HepG2 (cell line): Measurements from ENCODE around the gene SMAD2. TPM values are rescaled to one million over a fixed set of nuclear protein-coding genes. Genes with fewer than 3 reads are reported as not detected.
A peak's percentile ranks its signal among the peaks of the same experiment; 100 is the strongest.

Source experiments
- BATF2 ChIP-seq: sonication (generic); formaldehyde crosslinking; IDR thresholded peaks from 2 replicates; pipeline ENCODE4 v1.8.0; 2022; ENCODE audit warnings: mild to moderate bottlenecking, missing genetic modification reagents, moderate library complexity
- CEBPG ChIP-seq: IDR thresholded peaks from 2 replicates; pipeline ENCODE4 v1.6.1; 2016
- CENPX ChIP-seq: sonication (generic); formaldehyde crosslinking; IDR thresholded peaks from 2 replicates; pipeline ENCODE4 v1.9.0; 2021; ENCODE audit warnings: mild to moderate bottlenecking, missing genetic modification reagents, moderate library complexity
- GABPB1 ChIP-seq: IDR thresholded peaks from 2 replicates; pipeline ENCODE4 v1.6.1; 2016; ENCODE audit warnings: mild to moderate bottlenecking, missing genetic modification reagents, moderate library complexity, missing compliant biosample characterization
- GLI4 ChIP-seq: sonication (generic); formaldehyde crosslinking; IDR thresholded peaks from 2 replicates; pipeline ENCODE4 v1.5.1; 2020; ENCODE audit warnings: missing genetic modification reagents, mild to moderate bottlenecking, moderate library complexity, borderline replicate concordance
- KLF16 ChIP-seq, 2 experiments: sonication (generic) in 1 of 2; formaldehyde crosslinking in 1 of 2; IDR thresholded peaks; 2 replicates each; pipeline versions ENCODE4 v1.6.1 to v1.8.0; 2016 to 2023; ENCODE audit warnings: missing genetic modification reagents in 2 of 2, missing compliant biosample characterization in 1 of 2
- NFE2L2 ChIP-seq: fragments of 150-350 bp; IDR thresholded peaks from 2 replicates; pipeline ENCODE4 v1.6.1; 2014; ENCODE audit warnings: low read length
- NFRKB ChIP-seq: fragments of 450-650 bp; IDR thresholded peaks from 2 replicates; pipeline ENCODE4 v1.6.1; 2017
- TBL1XR1 ChIP-seq: fragments of 150-350 bp; IDR thresholded peaks from 2 replicates; pipeline ENCODE4 v1.6.1; 2014; ENCODE audit warnings: borderline replicate concordance, low read length; ENCODE audit not compliant: partially characterized antibody
- ZBTB39 ChIP-seq: sonication (generic); formaldehyde crosslinking; IDR thresholded peaks from 2 replicates; pipeline ENCODE4 v1.5.0; 2020; ENCODE audit warnings: missing genetic modification reagents
- ZFYVE20 ChIP-seq: sonication (generic); formaldehyde crosslinking; IDR thresholded peaks from 2 replicates; pipeline ENCODE4 v1.8.0; 2023; ENCODE audit warnings: low read depth, mild to moderate bottlenecking, moderate library complexity, missing genetic modification reagents, borderline replicate concordance
- ZNF564 ChIP-seq: sonication (generic); formaldehyde crosslinking; IDR thresholded peaks from 2 replicates; pipeline ENCODE4 v1.8.1; 2023; ENCODE audit warnings: mild to moderate bottlenecking, missing genetic modification reagents
- ZNF572 ChIP-seq: sonication (generic); formaldehyde crosslinking; IDR thresholded peaks from 2 replicates; pipeline ENCODE4 v1.5.1; 2020; ENCODE audit warnings: mild to moderate bottlenecking, missing genetic modification reagents
- polyA plus RNA-seq, 8 experiments: library from polyadenylated mRNA; depleted of rRNA in 3 of 8; stranded (reverse) in 7 of 8; unstranded in 1 of 8; fragments of >200 nt; fragmentation: Illumina TruSeq in 4 of 8; extraction: Trizol in 4 of 8; gene quantifications; 2 replicates each; pipeline versions ENCODE4 v1.2.1 to v1.2.3, GENCODE V29; 2011 to 2016; ENCODE audit warnings: low read depth in 4 of 8, missing spikeins in 1 of 8, mixed read lengths in 1 of 8; ENCODE audit not compliant: insufficient read depth in 1 of 8
- total RNA-seq, 5 experiments: library from RNA; depleted of rRNA; stranded (reverse); fragments of >200 nt; fragmentation: Illumina TruSeq; extraction: Trizol; gene quantifications; 2 replicates each; pipeline ENCODE4 v1.2.3, GENCODE V29; 2016; ENCODE audit warnings: low read depth in 1 of 5
- TF ChIP-seq, protein P1 (sequence below): sonication (generic); formaldehyde crosslinking; IDR thresholded peaks from 2 replicates; pipeline ENCODE4 v1.8.1; 2023; ENCODE audit warnings: missing genetic modification reagents, inconsistent platforms, borderline replicate concordance
- TF ChIP-seq, protein P2 (sequence below): sonication (generic); formaldehyde crosslinking; conservative IDR thresholded peaks from 2 replicates; pipeline ENCODE4 v1.4.0; 2020; ENCODE audit warnings: mild to moderate bottlenecking, missing genetic modification reagents, moderate library complexity
- TF ChIP-seq, protein P3 (sequence below): sonication (generic); formaldehyde crosslinking; IDR thresholded peaks from 2 replicates; pipeline ENCODE4 v1.8.1; 2022; ENCODE audit warnings: low read depth, mild to moderate bottlenecking, missing genetic modification reagents

Gene SMAD2
- total and polyA plus RNA-seq, 2 of the 13 experiments (the other 11 are each of a cell fraction or from before 2014, with no cell fraction given) = 40.2 to 96.2 TPM

DNA sequence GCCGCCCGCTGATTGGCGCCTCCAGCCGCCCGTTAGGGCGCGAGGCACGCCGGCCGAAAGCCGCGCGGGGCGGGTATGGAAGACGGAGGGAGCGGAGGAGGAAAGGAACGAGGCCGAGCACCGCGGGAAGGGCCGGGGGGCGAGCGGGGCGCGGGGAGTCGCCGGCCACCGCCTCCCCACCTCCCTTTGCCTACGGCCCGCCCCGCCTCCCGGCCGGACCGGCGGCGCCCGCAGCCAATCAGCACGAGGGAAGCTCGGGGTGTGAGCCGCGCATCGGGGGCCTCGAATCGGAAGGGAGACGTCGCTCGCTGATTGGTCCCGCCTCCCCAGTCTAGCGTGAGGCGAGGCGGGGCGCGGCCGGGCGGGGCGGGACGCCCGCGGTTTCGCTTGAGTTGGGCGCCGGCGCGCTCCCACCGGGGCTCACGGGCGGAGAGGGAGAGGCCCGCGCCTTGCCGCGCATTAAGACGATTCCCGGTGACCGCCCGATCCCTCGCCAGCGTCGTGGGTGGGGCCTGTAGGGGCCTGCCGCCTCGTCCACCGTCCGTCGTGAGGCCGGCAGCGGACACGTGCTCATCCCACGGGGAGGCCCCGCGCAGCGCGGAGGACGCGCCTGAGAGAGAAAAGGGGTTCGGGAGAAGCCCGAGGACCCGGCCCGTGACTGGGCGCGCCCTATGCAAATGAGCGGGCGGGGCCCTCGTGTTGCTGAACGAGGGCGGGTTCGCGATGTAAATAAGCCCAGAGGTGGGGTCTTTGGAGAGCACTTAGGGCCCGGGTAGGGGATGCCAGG is 665 bp upstream of the SMAD2 start (continued):
- TF ChIP-seq NFRKB (no peak), TBL1XR1 (no peak), GLI4 (peak; percentile 94), NFE2L2 (no peak), ZBTB39 (CRISPR knock-in tag) (no peak), CENPX (CRISPR knock-in tag) (no peak), ZFYVE20 (CRISPR knock-in tag) (peak; percentile 76; the same call in 1 of the 2 replicates), ZNF572 (CRISPR knock-in tag) (no peak), CEBPG (CRISPR knock-in tag) (no peak), BATF2 (CRISPR knock-in tag) (peak; percentile 94; the same call in 1 of the 2 replicates), GABPB1 (CRISPR knock-in tag) (peak; percentile 77), ZNF564 (CRISPR knock-in tag) (peak; percentile 88), KLF16 (CRISPR knock-in tag; IDR thresholded peaks at IDR 0.05) (peak; percentile 31 to 60; a peak in 1 of 4 replicates)
- TF ChIP-seq, protein P1, sequence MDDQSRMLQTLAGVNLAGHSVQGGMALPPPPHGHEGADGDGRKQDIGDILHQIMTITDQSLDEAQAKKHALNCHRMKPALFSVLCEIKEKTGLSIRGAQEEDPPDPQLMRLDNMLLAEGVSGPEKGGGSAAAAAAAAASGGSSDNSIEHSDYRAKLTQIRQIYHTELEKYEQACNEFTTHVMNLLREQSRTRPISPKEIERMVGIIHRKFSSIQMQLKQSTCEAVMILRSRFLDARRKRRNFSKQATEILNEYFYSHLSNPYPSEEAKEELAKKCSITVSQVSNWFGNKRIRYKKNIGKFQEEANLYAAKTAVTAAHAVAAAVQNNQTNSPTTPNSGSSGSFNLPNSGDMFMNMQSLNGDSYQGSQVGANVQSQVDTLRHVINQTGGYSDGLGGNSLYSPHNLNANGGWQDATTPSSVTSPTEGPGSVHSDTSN (CRISPR knock-in tag) = peak; percentile 14; the same call in 1 of the 2 replicates
- TF ChIP-seq, protein P2, sequence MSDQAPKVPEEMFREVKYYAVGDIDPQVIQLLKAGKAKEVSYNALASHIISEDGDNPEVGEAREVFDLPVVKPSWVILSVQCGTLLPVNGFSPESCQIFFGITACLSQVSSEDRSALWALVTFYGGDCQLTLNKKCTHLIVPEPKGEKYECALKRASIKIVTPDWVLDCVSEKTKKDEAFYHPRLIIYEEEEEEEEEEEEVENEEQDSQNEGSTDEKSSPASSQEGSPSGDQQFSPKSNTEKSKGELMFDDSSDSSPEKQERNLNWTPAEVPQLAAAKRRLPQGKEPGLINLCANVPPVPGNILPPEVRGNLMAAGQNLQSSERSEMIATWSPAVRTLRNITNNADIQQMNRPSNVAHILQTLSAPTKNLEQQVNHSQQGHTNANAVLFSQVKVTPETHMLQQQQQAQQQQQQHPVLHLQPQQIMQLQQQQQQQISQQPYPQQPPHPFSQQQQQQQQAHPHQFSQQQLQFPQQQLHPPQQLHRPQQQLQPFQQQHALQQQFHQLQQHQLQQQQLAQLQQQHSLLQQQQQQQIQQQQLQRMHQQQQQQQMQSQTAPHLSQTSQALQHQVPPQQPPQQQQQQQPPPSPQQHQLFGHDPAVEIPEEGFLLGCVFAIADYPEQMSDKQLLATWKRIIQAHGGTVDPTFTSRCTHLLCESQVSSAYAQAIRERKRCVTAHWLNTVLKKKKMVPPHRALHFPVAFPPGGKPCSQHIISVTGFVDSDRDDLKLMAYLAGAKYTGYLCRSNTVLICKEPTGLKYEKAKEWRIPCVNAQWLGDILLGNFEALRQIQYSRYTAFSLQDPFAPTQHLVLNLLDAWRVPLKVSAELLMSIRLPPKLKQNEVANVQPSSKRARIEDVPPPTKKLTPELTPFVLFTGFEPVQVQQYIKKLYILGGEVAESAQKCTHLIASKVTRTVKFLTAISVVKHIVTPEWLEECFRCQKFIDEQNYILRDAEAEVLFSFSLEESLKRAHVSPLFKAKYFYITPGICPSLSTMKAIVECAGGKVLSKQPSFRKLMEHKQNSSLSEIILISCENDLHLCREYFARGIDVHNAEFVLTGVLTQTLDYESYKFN (CRISPR knock-in tag) = 0 out of 2 replicates have a peak, but pooled peaks have one; percentile 34
- TF ChIP-seq, protein P3, sequence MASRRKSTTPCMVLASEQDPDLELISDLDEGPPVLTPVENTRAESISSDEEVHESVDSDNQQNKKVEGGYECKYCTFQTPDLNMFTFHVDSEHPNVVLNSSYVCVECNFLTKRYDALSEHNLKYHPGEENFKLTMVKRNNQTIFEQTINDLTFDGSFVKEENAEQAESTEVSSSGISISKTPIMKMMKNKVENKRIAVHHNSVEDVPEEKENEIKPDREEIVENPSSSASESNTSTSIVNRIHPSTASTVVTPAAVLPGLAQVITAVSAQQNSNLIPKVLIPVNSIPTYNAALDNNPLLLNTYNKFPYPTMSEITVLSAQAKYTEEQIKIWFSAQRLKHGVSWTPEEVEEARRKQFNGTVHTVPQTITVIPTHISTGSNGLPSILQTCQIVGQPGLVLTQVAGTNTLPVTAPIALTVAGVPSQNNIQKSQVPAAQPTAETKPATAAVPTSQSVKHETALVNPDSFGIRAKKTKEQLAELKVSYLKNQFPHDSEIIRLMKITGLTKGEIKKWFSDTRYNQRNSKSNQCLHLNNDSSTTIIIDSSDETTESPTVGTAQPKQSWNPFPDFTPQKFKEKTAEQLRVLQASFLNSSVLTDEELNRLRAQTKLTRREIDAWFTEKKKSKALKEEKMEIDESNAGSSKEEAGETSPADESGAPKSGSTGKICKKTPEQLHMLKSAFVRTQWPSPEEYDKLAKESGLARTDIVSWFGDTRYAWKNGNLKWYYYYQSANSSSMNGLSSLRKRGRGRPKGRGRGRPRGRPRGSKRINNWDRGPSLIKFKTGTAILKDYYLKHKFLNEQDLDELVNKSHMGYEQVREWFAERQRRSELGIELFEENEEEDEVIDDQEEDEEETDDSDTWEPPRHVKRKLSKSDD (CRISPR knock-in tag) = peak; percentile 30
